Measurements from ENCODE around the gene PHACTR4. TPM values are rescaled to one million over a fixed set of nuclear protein-coding genes. Genes with fewer than 3 reads are reported as not detected.

The PHACTR4 gene
- total RNA-seq, 1 donor from 2014 or later = 31.3 TPM

DNA sequence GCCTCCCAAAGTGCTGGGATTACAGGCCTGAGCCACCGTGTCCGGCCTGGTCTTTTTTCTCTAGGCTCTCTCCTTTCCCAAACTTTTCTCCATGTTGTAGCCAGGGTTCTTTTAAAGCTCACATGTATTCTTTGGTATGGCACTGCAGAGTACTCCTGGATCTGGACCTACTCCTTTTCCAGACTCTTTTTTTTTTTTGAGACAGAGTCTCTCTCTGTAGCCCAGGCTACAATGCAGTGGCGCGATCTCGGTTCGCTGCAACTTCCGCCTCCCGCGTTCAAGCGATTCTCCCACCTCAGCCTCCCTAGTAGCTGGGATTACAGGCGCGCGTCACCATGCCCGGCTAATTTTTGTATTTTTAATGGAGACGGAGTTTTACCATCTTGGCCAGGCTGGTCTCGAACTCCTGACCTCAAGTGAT lies 41.3 kb upstream of the PHACTR4 start:
- DNase-seq (ENCODE audit: low read depth) = no peak
- TF ChIP-seq, protein P1, sequence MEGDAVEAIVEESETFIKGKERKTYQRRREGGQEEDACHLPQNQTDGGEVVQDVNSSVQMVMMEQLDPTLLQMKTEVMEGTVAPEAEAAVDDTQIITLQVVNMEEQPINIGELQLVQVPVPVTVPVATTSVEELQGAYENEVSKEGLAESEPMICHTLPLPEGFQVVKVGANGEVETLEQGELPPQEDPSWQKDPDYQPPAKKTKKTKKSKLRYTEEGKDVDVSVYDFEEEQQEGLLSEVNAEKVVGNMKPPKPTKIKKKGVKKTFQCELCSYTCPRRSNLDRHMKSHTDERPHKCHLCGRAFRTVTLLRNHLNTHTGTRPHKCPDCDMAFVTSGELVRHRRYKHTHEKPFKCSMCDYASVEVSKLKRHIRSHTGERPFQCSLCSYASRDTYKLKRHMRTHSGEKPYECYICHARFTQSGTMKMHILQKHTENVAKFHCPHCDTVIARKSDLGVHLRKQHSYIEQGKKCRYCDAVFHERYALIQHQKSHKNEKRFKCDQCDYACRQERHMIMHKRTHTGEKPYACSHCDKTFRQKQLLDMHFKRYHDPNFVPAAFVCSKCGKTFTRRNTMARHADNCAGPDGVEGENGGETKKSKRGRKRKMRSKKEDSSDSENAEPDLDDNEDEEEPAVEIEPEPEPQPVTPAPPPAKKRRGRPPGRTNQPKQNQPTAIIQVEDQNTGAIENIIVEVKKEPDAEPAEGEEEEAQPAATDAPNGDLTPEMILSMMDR (IDR thresholded peaks at IDR 0.05; ENCODE audit: insufficient read depth, low read length, poor library complexity, severe bottlenecking) = no peak
- no peaks in the 10 kb centered on the region for H3K27me3 ChIP-seq (ENCODE audit: control insufficient read depth, insufficient read depth, low read length)
- no peaks in the 10 kb centered on the region for H3K36me3 ChIP-seq (ENCODE audit: control insufficient read depth, insufficient read depth, low read length)
- H3K4me3 ChIP-seq (ENCODE audit: low read depth, low read length) = peak overlapping the region; percentile 83

DNA sequence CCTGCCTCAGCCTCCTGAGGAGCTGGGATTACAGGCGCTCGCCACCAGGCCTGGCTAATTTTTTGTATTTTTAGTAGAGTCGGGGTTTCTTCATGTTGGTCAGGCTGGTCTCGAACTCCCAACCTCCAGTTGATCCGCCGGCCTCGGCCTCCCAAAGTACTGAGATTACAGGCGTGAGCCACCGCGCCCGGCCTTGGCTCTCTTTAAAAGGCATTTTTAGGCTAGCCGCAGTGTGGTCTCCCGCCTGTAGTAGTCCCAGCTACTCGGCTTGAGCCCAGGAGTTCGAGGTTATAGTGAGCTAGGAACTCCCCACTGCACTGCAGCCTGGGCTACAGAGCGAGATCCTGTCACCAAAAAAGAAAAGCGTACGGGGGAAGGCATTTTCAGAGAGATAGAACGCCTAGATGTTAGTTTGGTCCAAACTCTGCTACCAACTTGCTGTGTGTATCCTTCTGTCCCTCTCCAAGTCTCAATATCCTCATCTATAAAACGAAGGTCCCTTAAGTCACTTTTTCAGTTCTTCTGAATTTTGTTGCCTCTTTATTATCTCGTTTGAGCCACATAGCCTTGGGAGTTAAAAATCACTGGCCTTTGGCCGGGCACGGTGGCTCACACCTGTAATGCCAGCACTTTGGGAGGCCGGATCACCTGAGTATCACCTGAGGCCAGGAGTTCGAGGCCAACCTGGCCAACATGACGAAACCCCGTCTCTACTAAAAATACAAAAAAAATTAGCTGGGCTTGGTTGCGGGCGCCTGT lies 40.0 kb upstream of the PHACTR4 start:
- Histone ChIP-seq H3K27me3 (ENCODE audit: control insufficient read depth, insufficient read depth, low read length) (no peaks in the 10 kb centered on the region), H3K36me3 (ENCODE audit: control insufficient read depth, insufficient read depth, low read length) (no peaks in the 10 kb centered on the region), H3K4me3 (ENCODE audit: low read depth, low read length) (peak overlapping the region; percentile 83)
- TF ChIP-seq, protein P1 (IDR thresholded peaks at IDR 0.05; ENCODE audit: insufficient read depth, low read length, poor library complexity, severe bottlenecking) = peak; percentile 6
- no peak for DNase-seq (ENCODE audit: low read depth)

DNA sequence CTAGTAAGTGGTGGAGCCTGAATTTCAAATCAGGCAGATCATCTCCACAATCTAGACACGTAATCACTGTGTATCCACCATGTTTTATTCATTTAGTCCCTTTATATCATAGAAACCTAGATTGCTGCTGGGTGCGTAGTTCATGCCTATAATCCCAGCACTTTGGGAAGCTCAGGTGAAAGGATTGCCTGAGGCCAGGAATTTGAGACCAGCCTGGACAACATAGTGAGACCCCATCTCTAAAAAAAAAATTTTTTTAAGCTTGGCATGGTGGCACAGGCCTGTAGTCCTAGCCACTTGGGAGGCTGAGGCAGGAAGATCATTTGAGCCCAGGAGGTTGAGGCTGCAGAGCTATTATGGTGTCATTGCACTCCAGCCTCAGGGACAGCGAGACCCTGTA lies 30.6 kb upstream of the PHACTR4 start:
- H3K27me3 ChIP-seq (ENCODE audit: control insufficient read depth, insufficient read depth, low read length) = no peaks in the 10 kb centered on the region
- no peak overlapping the region for H3K4me3 ChIP-seq (ENCODE audit: low read depth, low read length)
- H3K36me3 ChIP-seq (ENCODE audit: control insufficient read depth, insufficient read depth, low read length) = no peaks in the 10 kb centered on the region
- TF ChIP-seq, protein P1 (IDR thresholded peaks at IDR 0.05; ENCODE audit: insufficient read depth, low read length, poor library complexity, severe bottlenecking) = no peak
- no peak for DNase-seq (ENCODE audit: low read depth)

DNA sequence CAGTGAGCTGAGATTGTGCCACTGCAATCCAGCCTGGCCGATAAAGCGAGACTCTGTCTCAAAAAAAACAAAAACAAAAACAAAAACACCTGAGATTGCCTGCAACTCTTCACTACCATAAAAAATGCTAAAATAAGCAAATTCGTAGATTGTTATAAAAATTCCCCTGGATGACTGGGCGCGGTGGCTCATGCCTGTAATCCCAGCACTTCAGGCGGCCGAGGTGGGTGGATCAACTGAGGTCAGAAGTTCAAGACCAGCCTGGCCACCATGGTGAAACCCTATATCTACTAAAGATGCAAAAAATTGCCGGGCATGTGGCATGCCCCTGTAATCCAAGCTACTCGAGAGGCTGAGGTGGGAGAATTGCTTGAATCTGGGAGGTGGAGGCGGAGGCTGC lies 30.0 kb upstream of the PHACTR4 start:
- Histone ChIP-seq H3K36me3 (ENCODE audit: control insufficient read depth, insufficient read depth, low read length) (no peaks in the 10 kb centered on the region), H3K4me3 (ENCODE audit: low read depth, low read length) (no peak overlapping the region), H3K27me3 (ENCODE audit: control insufficient read depth, insufficient read depth, low read length) (no peaks in the 10 kb centered on the region)
- TF ChIP-seq, protein P1 (IDR thresholded peaks at IDR 0.05; ENCODE audit: insufficient read depth, low read length, poor library complexity, severe bottlenecking) = no peak
- no peak for DNase-seq (ENCODE audit: low read depth)

DNA sequence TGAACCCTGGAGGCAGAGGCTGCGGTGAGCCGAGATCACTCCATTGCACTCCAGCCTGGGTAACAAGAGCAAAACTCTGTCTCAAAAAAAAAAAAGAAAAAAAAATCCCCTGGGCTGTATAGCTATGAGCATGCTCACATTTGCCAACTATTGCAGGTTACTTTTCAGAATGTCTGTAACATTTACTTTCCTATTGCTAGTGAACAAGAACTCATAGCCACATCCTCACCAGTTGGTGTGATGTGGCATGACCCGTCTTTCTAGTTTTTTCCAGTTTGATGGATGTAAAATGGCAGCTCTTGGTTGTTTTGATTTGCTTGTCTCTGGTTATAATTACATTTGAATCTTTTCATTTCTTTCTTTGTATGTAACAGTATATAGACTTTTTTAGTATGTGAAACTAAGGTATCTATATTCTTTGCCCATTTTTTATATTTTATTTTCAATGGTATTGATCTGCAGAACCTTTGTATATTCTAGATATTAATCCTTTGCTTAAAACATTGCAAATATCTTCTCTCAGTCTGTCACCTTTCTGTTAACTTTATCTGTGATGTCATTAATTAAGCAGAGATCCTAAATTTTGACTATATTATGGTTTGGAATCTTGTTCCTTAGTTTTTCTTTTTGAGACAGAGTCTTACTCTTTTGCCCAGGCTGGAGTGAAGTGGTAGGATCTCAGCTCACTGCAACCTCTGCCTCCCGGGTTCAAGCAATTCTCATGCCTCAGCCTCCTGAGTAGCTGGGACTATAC lies 29.1 kb upstream of the PHACTR4 start:
- DNase-seq (ENCODE audit: low read depth) = no peak
- TF ChIP-seq, protein P1 (IDR thresholded peaks at IDR 0.05; ENCODE audit: insufficient read depth, low read length, poor library complexity, severe bottlenecking) = no peak
- no peaks in the 10 kb centered on the region for H3K27me3 ChIP-seq (ENCODE audit: control insufficient read depth, insufficient read depth, low read length)

More for the DNA sequence above, 29.1 kb upstream of the PHACTR4 start:
- H3K36me3 ChIP-seq (ENCODE audit: control insufficient read depth, insufficient read depth, low read length) = no peaks in the 10 kb centered on the region
- H3K4me3 ChIP-seq (ENCODE audit: low read depth, low read length) = no peak overlapping the region
